Neuronal stem cell (in vitro differentiated cells): Measurements from ENCODE around the gene CORO1C.

Experiments
- DNase-seq: peaks from one replicate; pipeline ENCODE4 v3.0.0-alpha.2; 2013; ENCODE audit warnings: low spot score
- H2AFZ ChIP-seq: one replicate; pipeline ENCODE4 v1.6.1; 2013; ENCODE audit warnings: mild to moderate bottlenecking, low read length, inconsistent platforms
- H2AK5ac ChIP-seq: 2 replicates; pipeline ENCODE4 v1.6.1; 2013; ENCODE audit warnings: low read depth, mild to moderate bottlenecking, inconsistent platforms, low read length, moderate library complexity, mixed read lengths
- H2BK120ac ChIP-seq: 2 replicates; pipeline ENCODE4 v1.6.1; 2013; ENCODE audit warnings: low read depth, mild to moderate bottlenecking, inconsistent platforms, low read length, moderate library complexity, mixed read lengths
- H2BK12ac ChIP-seq: one replicate; pipeline ENCODE4 v1.6.1; 2013; ENCODE audit warnings: low read length, inconsistent platforms
- H2BK15ac ChIP-seq: 2 replicates; pipeline ENCODE4 v1.6.1; 2013; ENCODE audit warnings: mild to moderate bottlenecking, low read length, inconsistent platforms, mixed read lengths
- H2BK5ac ChIP-seq: one replicate; pipeline ENCODE4 v1.6.1; 2013; ENCODE audit warnings: inconsistent platforms, mild to moderate bottlenecking, low read length, moderate library complexity
- H3K14ac ChIP-seq: one replicate; pipeline ENCODE4 v1.6.1; 2013; ENCODE audit warnings: low read length, inconsistent platforms
- H3K18ac ChIP-seq: 2 replicates; pipeline ENCODE4 v1.6.1; 2013; ENCODE audit warnings: low read length, inconsistent platforms
- H3K23ac ChIP-seq: 2 replicates; pipeline ENCODE4 v1.6.1; 2013; ENCODE audit warnings: low read depth, mild to moderate bottlenecking, mixed read lengths, low read length, inconsistent platforms; ENCODE audit not compliant: poor library complexity
- H3K27ac ChIP-seq: replicated peaks from 3 replicates; pipeline ENCODE4 v1.5.1; 2013; ENCODE audit warnings: low read length, inconsistent platforms
- H3K27me3 ChIP-seq, 3 experiments: 2 replicates each; pipeline ENCODE4 v1.6.1; 2013; ENCODE audit warnings: low read length in 3 of 3, mild to moderate bottlenecking in 2 of 3, inconsistent platforms in 1 of 3, low read depth in 1 of 3, mixed read lengths in 1 of 3, moderate library complexity in 1 of 3; ENCODE audit not compliant: control insufficient read depth in 3 of 3, insufficient read depth in 3 of 3
- H3K36me3 ChIP-seq, 2 donors: replicated peaks in 1 of 2; 2 replicates each; pipeline ENCODE4 v1.6.1; 2013; ENCODE audit warnings: low read length in 2 of 2; ENCODE audit not compliant: control insufficient read depth in 2 of 2, insufficient read depth in 2 of 2
- H3K4ac ChIP-seq: 2 replicates; pipeline ENCODE4 v1.6.1; 2013; ENCODE audit warnings: inconsistent platforms, mild to moderate bottlenecking, low read length, moderate library complexity
- H3K4me1 ChIP-seq, 2 donors: 1 replicate in 1 of 2; 2 replicates in 1 of 2; pipeline ENCODE4 v1.6.1; 2013; ENCODE audit warnings: low read length in 2 of 2, low read depth in 1 of 2; ENCODE audit not compliant: control insufficient read depth in 2 of 2, insufficient read depth in 1 of 2
- H3K4me2 ChIP-seq: one replicate; pipeline ENCODE4 v1.6.1; 2013; ENCODE audit warnings: mild to moderate bottlenecking, low read length, inconsistent platforms; ENCODE audit not compliant: insufficient read depth, poor library complexity, severe bottlenecking
- H3K4me3 ChIP-seq, 2 donors: 2 replicates each; pipeline ENCODE4 v1.5.1; 2013; ENCODE audit warnings: low read length in 2 of 2, mild to moderate bottlenecking in 2 of 2, inconsistent platforms in 1 of 2, moderate library complexity in 1 of 2
- H3K79me1 ChIP-seq: one replicate; pipeline ENCODE4 v1.6.1; 2013; ENCODE audit warnings: low read depth, mild to moderate bottlenecking, inconsistent platforms, low read length, moderate library complexity
- H3K9ac ChIP-seq: one replicate; pipeline ENCODE4 v1.6.1; 2013; ENCODE audit warnings: mild to moderate bottlenecking, low read depth, low read length, inconsistent platforms; ENCODE audit not compliant: poor library complexity
- H3K9me3 ChIP-seq, 2 donors: replicated peaks in 1 of 2; 2 replicates each; pipeline versions ENCODE3 to v1.6.1; 2013; ENCODE audit warnings: low read length in 2 of 2, mild to moderate bottlenecking in 2 of 2, inconsistent platforms in 1 of 2, low read depth in 1 of 2, mixed read lengths in 1 of 2, moderate library complexity in 1 of 2; ENCODE audit not compliant: control insufficient read depth in 2 of 2, insufficient read depth in 1 of 2
- H4K8ac ChIP-seq: one replicate; pipeline ENCODE4 v1.6.1; 2013; ENCODE audit warnings: low read depth, mild to moderate bottlenecking, inconsistent platforms, low read length, moderate library complexity
- H4K91ac ChIP-seq: one replicate; pipeline ENCODE4 v1.6.1; 2013; ENCODE audit warnings: low read length, low read depth, mild to moderate bottlenecking, inconsistent platforms; ENCODE audit not compliant: poor library complexity
- WGBS, 2 donors: extraction: QIAGEN DNeasy Blood & Tissue Kit; methylation state at CpG; one replicate each; pipeline ENCODE4 v1.1.7; 2013; ENCODE audit warnings: missing lambda C conversion rate in 2 of 2, mixed read lengths in 1 of 2; ENCODE audit not compliant: insufficient read length in 2 of 2, insufficient replicate concordance in 1 of 2; ENCODE audit errors: extremely low coverage in 2 of 2; 5-methylcytosine and 5-hydroxymethylcytosine counted together

The CORO1C gene

GRCh38 chr12:108640802-108641445 lies 90.4 kb downstream of the CORO1C start:
- no peak overlapping the region for H3K14ac ChIP-seq
- no peak overlapping the region for H2BK5ac ChIP-seq
- no peak overlapping the region for H3K18ac ChIP-seq
- DNase-seq = no peak
- H3K9ac ChIP-seq = no peak overlapping the region
- H2BK15ac ChIP-seq = no peak overlapping the region
- H3K4me3 ChIP-seq = no peak overlapping the region
- peaks cover 24 to 28% of the 10 kb centered on the region in 2 donors for H3K4me1 ChIP-seq
- H3K9me3 ChIP-seq = no peaks in the 10 kb centered on the region
- no peak overlapping the region for H2BK120ac ChIP-seq
- no peak overlapping the region for H2BK12ac ChIP-seq
- H3K23ac ChIP-seq = no peak overlapping the region
- no peak overlapping the region for H2AK5ac ChIP-seq
- no peak overlapping the region for H3K27ac ChIP-seq
- no peak overlapping the region for H3K4me2 ChIP-seq
- H3K27me3 ChIP-seq = no peaks in the 10 kb centered on the region
- peaks cover 3% of the 10 kb centered on the region for H3K79me1 ChIP-seq
- no peak overlapping the region for H4K91ac ChIP-seq
- H3K4ac ChIP-seq = no peak overlapping the region
- no peak overlapping the region for H2AFZ ChIP-seq
- H4K8ac ChIP-seq = no peak overlapping the region
- peaks cover 9 to 50% of the 10 kb centered on the region in 2 donors for H3K36me3 ChIP-seq
- WGBS, 2 donors = no CpG with 5 or more reads among the region's 10 CpGs

- Histone ChIP-seq H2BK12ac (no peak overlapping the region), H4K8ac (no peak overlapping the region), H3K27ac (peak overlapping the region; percentile 97), H4K91ac (no peak overlapping the region), H3K9ac (no peak overlapping the region), H3K4me1 (peaks cover 40% of the 10 kb centered on the region in 2 donors), H3K79me1 (no peaks in the 10 kb centered on the region), H3K4me3 (no peak overlapping the region), H3K27me3 (no peaks in the 10 kb centered on the region), H3K4ac (no peak overlapping the region), H3K36me3 (peaks cover 0 to 33% of the 10 kb centered on the region in 2 donors), H3K18ac (peak overlapping the region; percentile 80), H2BK5ac (peak overlapping the region; percentile 85), H3K23ac (no peak overlapping the region), H3K9me3 (no peaks in the 10 kb centered on the region), H2BK15ac (no peak overlapping the region), H3K14ac (no peak overlapping the region), H3K4me2 (no peak overlapping the region), H2BK120ac (peak overlapping the region; percentile 89), H2AFZ (peak overlapping the region; percentile 70), H2AK5ac (no peak overlapping the region)
- no peak for DNase-seq
- no CpG with 5 or more reads among the region's 11 CpGs for WGBS, 2 donors
Observed at GRCh38 chr12:108638997-108639822, 92.1 kb downstream of the CORO1C start.

DNA sequence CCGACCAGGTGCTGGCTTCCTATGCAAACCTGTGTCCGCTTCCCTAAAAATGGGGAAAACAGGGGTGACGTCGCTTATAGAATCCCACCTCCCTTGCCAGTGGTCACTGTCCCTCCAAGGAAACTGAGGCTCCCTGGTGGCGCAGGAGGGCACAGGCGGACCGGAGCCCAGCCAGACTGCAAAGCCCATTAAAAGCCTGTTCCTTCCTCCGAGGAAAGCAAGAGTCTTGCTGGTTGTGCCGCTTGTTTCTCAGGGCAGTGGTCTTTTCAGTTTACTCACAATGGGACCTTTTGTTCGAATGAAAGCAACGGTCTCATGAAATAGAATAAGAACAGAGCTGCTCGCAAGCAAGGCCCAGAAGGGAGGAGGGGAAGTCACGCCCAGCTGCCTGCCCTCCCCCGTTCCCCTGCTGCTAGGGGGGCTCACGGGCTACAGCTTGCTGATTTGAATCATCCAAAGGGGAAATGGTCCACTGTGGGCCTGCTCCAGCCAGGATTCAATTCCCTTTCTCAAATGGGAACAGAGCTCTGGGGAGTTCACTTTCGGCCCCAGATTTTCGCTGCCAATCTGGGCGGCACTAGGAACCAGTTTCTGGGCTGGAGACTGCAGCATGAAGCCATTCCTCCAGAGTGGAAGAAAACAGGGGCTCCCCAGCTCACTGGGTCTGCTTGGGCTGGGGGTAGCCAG lies 93.0 kb downstream of the CORO1C start:
- no peaks in the 10 kb centered on the region for H3K9me3 ChIP-seq
- WGBS, 2 donors = no CpG with 5 or more reads among the region's 18 CpGs

More for the DNA sequence above, 93.0 kb downstream of the CORO1C start:
- Histone ChIP-seq H3K27ac (peak overlapping the region; percentile 97), H3K79me1 (no peaks in the 10 kb centered on the region), H3K27me3 (no peaks in the 10 kb centered on the region), H3K36me3 (peaks cover 0 to 24% of the 10 kb centered on the region in 2 donors), H3K18ac (peak overlapping the region; percentile 92), H3K4me3 (peak overlapping the region in 1 of 2 donors; percentile 9), H2BK120ac (peak overlapping the region; percentile 89), H3K14ac (no peak overlapping the region), H2AFZ (peak overlapping the region; percentile 70), H4K91ac (no peak overlapping the region), H3K4ac (no peak overlapping the region), H3K9ac (no peak overlapping the region), H2BK5ac (peak overlapping the region; percentile 85), H2AK5ac (no peak overlapping the region), H3K4me2 (peak overlapping the region; percentile 47), H3K4me1 (peaks cover 44 to 46% of the 10 kb centered on the region in 2 donors), H2BK12ac (peak overlapping the region; percentile 61), H4K8ac (no peak overlapping the region), H2BK15ac (no peak overlapping the region), H3K23ac (no peak overlapping the region)
- peak; percentile 88 for DNase-seq
